Gastroesophageal sphincter (tissue), 4 donors: ENCODE results near the gene OR7C2. TPM values are rescaled to one million over a fixed set of nuclear protein-coding genes. Genes with fewer than 3 reads are reported as not detected.

Experiments used
- ATAC-seq: fragments of 150-250 bp; one replicate; pipeline ENCODE4 v1.9.1; 2016; ENCODE audit warnings: mild to moderate bottlenecking, moderate library complexity
- H3K27ac ChIP-seq, 4 donors: fragments of 200-600 bp; sonication (generic) in 3 of 4; 1 replicate in 3 of 4; 2 replicates in 1 of 4; pipeline ENCODE4 v1.5.1; 2016 to 2019
- H3K27me3 ChIP-seq: fragments of 200-600 bp; sonication (generic); one replicate; pipeline ENCODE4 v1.5.1; 2019
- H3K36me3 ChIP-seq, 2 donors: fragments of 200-600 bp; sonication (generic); one replicate each; pipeline ENCODE4 v1.5.1; 2019; ENCODE audit warnings: control low read depth in 1 of 2
- H3K4me1 ChIP-seq, 3 donors: fragments of 200-600 bp; sonication (generic); 1 replicate in 2 of 3; 2 replicates in 1 of 3; pipeline ENCODE4 v1.5.1; 2016 to 2019; ENCODE audit warnings: control low read depth in 2 of 3
- H3K4me3 ChIP-seq, 2 donors: fragments of 200-600 bp; sonication (generic); one replicate each; pipeline ENCODE4 v1.5.1; 2019; ENCODE audit warnings: mild to moderate bottlenecking in 1 of 2, moderate library complexity in 1 of 2
- H3K9me3 ChIP-seq, 3 donors: fragments of 200-600 bp; sonication (generic); one replicate each; pipeline ENCODE4 v1.5.1; 2017 to 2019; ENCODE audit warnings: control low read depth in 2 of 3
- CTCF ChIP-seq, 4 experiments: fragments of 200-600 bp in 2 of 4; fragments of 450-650 bp in 2 of 4; sonication (generic) in 1 of 4; IDR thresholded peaks; one replicate each; pipeline ENCODE4 v1.5.1; 2017 to 2019; ENCODE audit warnings: antibody characterized with exemption in 4 of 4, mild to moderate bottlenecking in 2 of 4, moderate library complexity in 2 of 4
- EP300 ChIP-seq: sonication (generic); formaldehyde crosslinking; IDR thresholded peaks from one replicate; pipeline ENCODE4 v1.6.1; 2017; ENCODE audit warnings: antibody characterized with exemption, mild to moderate bottlenecking
- POLR2A ChIP-seq, 2 donors: fragments of 450-650 bp; IDR thresholded peaks; one replicate each; pipeline ENCODE4 v1.6.1; 2017; ENCODE audit warnings: antibody characterized with exemption in 2 of 2, mild to moderate bottlenecking in 2 of 2, moderate library complexity in 1 of 2
- POLR2AphosphoS5 ChIP-seq: sonication (generic); formaldehyde crosslinking; IDR thresholded peaks from one replicate; pipeline ENCODE4 v1.6.1; 2017; ENCODE audit warnings: antibody characterized with exemption
- WGBS, 2 donors: methylation state at CpG; one replicate each; pipeline ENCODE4 v1.1.5; 2018; ENCODE audit warnings: low coverage in 1 of 2; 5-methylcytosine and 5-hydroxymethylcytosine counted together
- total RNA-seq, 4 donors: library from RNA; depleted of rRNA; stranded (reverse); fragments of >200 nt; gene quantifications; one replicate each; pipeline ENCODE4 v1.1.0, GENCODE V29; 2016

Gene OR7C2
- total RNA-seq, 4 donors from 2014 or later, result not detected

- WGBS, 2 donors, result 54 to 86% methylated on average over 3 to 5 of the region's 5 CpGs
- Histone ChIP-seq H3K9me3 (no peaks in the 10 kb centered on the region), H3K27ac (no peak overlapping the region), H3K27me3 (peaks cover 51% of the 10 kb centered on the region), H3K36me3 (no peaks in the 10 kb centered on the region), H3K4me1 (no peaks in the 10 kb centered on the region), H3K4me3 (no peak overlapping the region)
- no peak for TF ChIP-seq CTCF (IDR thresholded peaks at IDR 0.05)
- TF ChIP-seq EP300, result no peak
- TF ChIP-seq POLR2A (IDR thresholded peaks at IDR 0.05), result no peak
- no peak for TF ChIP-seq POLR2AphosphoS5
- ATAC-seq, result no peak
These were observed 43.8 kb downstream of the OR7C2 start for GRCh38 chr19:14985133-14985532.

Other genes starting within 250 kb of the OR7C2 start
- 1 to 10 TPM; 1.0 to 4.4 (median 1.4) TPM for gene ADGRE2, start 162.9 kb upstream of the OR7C2 start, total RNA-seq
- gene OR7A5, start 106.3 kb upstream of the OR7C2 start, total RNA-seq, result not detected
- not detected for gene OR7C1, start 106.3 kb upstream of the OR7C2 start, total RNA-seq
- not detected for gene OR7A10, start 92.6 kb upstream of the OR7C2 start, total RNA-seq
- not detected for gene OR7A17, start 55.4 kb upstream of the OR7C2 start, total RNA-seq
- gene SLC1A6, start 38.4 kb downstream of the OR7C2 start, total RNA-seq, result under 1 TPM in 1 of 4 donors, not detected in 3; 0.23 TPM
- not detected for gene CASP14, start 108.0 kb downstream of the OR7C2 start, total RNA-seq
- gene OR1I1, start 140.7 kb downstream of the OR7C2 start, total RNA-seq, result not detected
- gene SYDE1, start 165.9 kb downstream of the OR7C2 start, total RNA-seq, result 100 to 1,000 TPM in 1 of 4 donors, 10 to 100 TPM in 3; 41.7 to 100 (median 52.4) TPM